Fibroblast of the aortic adventitia (primary cell): Measurements from ENCODE around the gene CCDC70. TPM values are rescaled to one million over a fixed set of nuclear protein-coding genes. Genes with fewer than 3 reads are reported as not detected.
"Not testable (repeated sequence)": the region's sequence is repeated elsewhere in the genome, so short reads cannot be mapped to it uniquely, and the experiment has no call there.

ENCODE experiments used
- DNase-seq: peaks from one replicate; pipeline ENCODE4 v3.0.0-alpha.2; 2010; ENCODE audit warnings: low read depth
- H3K4me3 ChIP-seq: 2 replicates; pipeline ENCODE4 v1.5.1; 2011; ENCODE audit warnings: low read depth, mild to moderate bottlenecking, control low read depth, low read length, moderate library complexity
- CTCF ChIP-seq: IDR thresholded peaks from 2 replicates; pipeline ENCODE4 v1.5.1; 2011; ENCODE audit warnings: mild to moderate bottlenecking, low read length, control low read depth, inconsistent platforms; ENCODE audit not compliant: insufficient read depth
- total RNA-seq: library from RNA; depleted of rRNA; stranded (reverse); fragments of >200 nt; gene quantifications from 2 replicates; pipeline ENCODE4 v1.2.3, GENCODE V29; 2012; ENCODE audit warnings: low replicate concordance

CCDC70 gene
- total RNA-seq, 1 donor: not detected

- no peak overlapping the region for H3K4me3 ChIP-seq
- TF ChIP-seq CTCF: no peak
- no peak for DNase-seq
Observed at GRCh38 chr13:51900471-51900870, 38.7 kb downstream of the CCDC70 start.

GRCh38 chr13:51902776-51903175 lies 41.0 kb downstream of the CCDC70 start:
- TF ChIP-seq CTCF: no peak
- no peak for DNase-seq

GRCh38 chr13:51905787-51906186 lies 44.0 kb downstream of the CCDC70 start:
- no peak for DNase-seq
- H3K4me3 ChIP-seq: no peak overlapping the region
- TF ChIP-seq CTCF: no peak

More at GRCh38 chr13:51902776-51903175, 41.0 kb downstream of the CCDC70 start:
- no peak overlapping the region for H3K4me3 ChIP-seq

GRCh38 chr13:51906581-51906980 lies 44.8 kb downstream of the CCDC70 start:
- no peak for DNase-seq
- no peak for TF ChIP-seq CTCF
- no peak overlapping the region for H3K4me3 ChIP-seq

GRCh38 chr13:51907040-51907732 lies 45.4 kb downstream of the CCDC70 start:
- DNase-seq: no peak
- H3K4me3 ChIP-seq: no peak overlapping the region
- no peak for TF ChIP-seq CTCF

GRCh38 chr13:51909265-51909664 lies 47.5 kb downstream of the CCDC70 start:
- DNase-seq, H3K4me3 ChIP-seq: not testable (repeated sequence)

- TF ChIP-seq CTCF: no peak
Observed at GRCh38 chr13:51910508-51910907, 48.7 kb downstream of the CCDC70 start.

More at GRCh38 chr13:51910508-51910907, 48.7 kb downstream of the CCDC70 start:
- no peak for DNase-seq
- no peak overlapping the region for H3K4me3 ChIP-seq
